Activated CD8-positive, alpha-beta memory T cell treated with anti-CD3 and anti-CD28 coated beads, Interleukin-2, amount 50 U/mL, for 48 hours (primary cell): ENCODE measurements around the gene MPZ.
"Not testable (repeated sequence)": the region's sequence is repeated elsewhere in the genome, so short reads cannot be mapped to it uniquely, and the experiment has no call there.

Source experiments
- DNase-seq: peaks from one replicate; pipeline ENCODE4 v3.0.0-alpha.2; 2020

Gene MPZ

DNA sequence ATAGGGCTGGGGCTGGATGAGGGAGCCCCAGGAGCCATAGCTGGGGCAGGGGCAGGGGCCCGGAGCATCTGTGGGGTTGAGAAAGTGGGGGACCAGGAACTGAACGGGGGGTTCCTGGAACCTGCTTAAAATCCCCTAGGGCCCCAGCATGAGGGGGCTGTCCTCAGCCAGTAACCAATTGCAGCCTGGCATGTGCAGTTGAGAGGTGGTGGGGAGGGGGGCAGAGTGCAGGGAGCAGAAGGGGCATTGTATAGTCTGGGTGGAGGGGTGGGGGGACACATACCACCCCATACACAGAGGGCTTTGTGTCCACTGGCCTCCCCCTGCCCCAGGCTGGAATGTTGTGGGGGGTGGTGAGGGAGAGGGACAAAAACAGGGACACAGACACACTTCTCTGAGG is at the start of gene MPZ:
Gene MPZ, minus strand, starts transcription at position 101 of the 400 bp plus-strand sequence. Its CDS starts 63 bp downstream, at position 38.
- DNase-seq: no peak

DNA sequence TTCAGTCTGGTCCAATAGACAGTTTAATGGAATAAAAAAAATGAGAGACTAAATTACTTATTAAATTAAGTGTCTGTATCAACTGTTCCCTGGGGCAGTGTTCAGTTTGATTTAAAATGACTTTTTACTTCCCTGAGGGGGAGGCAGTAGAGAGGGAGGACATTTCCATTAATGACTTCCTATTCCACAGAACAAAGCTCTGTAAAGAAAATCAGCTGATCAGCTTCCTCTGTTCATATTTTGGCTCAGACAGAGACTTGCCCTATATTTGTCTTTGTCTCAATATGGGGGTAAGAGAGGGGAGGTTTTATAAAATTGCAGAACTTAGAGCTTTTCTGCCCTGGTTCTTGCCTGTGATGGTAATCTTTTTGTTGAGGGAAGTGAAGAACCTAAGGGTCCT is 49.5 kb upstream of the MPZ start:
- DNase-seq: no peak

DNA sequence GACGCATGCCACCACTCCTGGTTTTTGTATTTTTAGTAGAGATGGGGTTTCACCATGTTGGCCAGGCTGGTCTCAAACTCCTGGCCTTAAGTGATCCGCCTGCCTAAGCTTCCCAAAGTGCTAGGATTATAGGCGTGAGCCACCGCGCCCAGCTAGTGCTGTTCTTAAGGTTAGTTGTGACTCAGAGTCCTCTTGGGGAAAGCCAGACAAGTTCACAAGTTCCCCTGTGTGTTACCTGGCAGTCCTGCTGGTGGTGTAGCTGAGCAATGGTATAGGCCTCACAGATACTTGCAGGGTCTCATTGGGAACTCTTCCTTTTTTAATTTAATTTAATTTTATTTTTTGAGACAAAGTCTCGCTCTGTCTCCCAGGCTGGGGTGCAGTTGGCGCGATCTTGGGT is 47.3 kb upstream of the MPZ start:
- no peak for DNase-seq

DNA sequence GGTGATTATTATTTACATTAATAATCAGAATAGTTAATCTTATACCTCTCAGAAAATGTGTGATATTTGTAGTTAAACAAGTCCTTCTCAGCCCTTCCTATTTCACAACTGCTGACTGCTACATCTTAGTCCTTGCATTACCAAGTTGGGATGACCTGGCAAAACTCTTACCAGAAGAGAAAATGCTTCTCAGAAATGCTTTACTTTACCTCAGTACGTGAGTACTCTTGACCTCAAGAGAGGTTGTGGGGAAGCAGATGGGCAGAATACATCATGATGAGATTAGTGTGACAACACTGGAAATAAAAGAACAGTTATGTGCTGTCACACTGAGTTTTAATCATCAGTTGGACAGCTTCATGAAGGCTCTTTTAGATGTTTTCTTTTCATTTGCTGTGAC is 41.7 kb upstream of the MPZ start:
- DNase-seq: no peak

DNA sequence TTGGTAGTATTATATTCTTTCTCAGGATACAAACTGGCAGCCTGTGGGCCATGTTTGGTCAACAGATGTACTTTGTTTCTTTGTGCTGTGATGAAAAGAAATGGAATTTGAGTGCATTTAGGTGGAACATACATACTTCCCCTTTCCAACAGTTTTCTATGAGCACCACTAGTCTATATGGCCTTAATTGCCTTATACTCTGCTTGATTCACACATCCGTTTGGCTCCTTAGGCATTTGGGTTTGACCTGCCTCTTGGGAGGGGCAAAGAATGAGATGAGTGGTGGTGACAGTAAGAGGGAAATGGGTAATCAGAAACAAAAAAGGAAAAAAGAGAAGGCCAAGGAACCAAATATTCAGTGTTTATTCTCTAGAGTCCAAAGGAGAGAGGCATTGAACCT is 40.9 kb upstream of the MPZ start:
- no peak for DNase-seq

DNA sequence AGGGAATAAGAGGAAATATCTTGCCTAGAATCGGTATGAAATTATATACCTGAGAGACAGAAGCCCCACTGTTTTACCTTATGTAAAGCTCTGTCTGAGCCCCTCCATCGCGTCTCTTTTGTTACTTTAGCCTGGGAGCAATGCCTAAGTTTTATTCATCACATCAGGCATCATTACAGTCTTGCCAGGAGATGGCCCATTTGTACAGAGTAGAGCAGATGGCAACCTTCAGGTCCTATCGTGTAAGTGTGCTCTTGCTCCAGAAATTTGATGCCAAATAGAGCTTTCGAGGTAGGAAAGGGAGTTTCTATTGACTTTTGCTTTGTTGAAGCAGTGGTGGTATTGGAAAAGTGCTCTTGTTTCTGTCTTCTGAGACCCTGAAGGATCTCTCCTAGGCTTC is 33.1 kb upstream of the MPZ start:
- DNase-seq: no peak

DNA sequence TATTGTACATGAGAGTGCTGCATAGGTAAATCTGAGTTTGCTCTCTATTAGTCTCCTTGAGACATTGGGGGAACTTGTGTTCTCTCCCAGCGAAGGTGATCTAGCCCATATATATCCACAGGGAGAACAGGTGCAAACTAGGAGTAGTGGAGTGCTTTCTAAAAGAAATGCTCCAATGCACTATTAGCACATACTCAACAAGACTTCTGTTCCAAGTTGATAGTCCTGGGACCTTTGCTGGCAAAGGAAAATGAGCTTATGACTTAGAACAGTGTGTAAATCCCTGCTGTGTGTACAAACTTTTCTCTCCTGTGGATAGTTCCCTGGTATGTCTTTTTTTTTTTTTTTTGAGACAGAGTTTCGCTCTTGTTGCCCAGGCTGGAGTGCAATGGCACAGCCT is 32.4 kb upstream of the MPZ start:
- DNase-seq: no peak

DNA sequence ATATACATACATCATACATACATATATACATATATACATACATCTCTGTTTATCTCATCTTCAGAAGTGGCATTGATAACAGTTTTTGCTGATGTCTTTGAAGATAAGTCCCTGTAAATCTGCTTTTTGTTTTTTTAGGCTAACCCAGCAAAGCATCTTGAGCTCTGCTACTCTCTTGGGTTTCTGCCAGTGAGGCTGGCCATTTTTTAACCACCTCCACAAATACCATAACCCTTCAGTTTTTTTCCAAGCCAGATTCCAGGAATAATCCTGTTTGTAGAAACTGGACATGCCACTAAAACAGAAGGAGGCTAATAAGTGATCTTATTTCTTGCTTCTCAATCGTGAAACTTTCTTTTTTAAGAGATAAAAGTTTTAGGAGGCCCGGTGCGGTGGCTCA is 26.0 kb upstream of the MPZ start:
- no peak for DNase-seq

DNA sequence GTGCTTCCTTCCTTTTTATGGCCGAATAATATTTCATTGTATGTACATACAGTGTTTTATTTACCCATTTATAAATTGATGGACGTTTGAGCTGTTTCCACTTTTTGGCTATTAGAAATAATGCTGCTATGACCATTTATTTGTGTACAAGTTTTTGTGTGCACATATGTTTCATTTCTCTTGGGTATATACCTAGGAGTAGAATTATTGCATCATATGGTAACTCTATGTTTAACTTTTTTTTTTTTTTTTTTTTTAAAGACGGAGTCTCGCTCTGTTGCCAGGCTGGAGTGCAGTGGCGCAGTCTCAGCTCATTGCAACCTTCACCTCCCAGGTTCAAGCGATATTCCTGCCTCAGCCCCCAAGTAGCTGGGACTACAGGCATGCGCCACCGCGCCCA is 23.4 kb upstream of the MPZ start:
- DNase-seq: no peak

DNA sequence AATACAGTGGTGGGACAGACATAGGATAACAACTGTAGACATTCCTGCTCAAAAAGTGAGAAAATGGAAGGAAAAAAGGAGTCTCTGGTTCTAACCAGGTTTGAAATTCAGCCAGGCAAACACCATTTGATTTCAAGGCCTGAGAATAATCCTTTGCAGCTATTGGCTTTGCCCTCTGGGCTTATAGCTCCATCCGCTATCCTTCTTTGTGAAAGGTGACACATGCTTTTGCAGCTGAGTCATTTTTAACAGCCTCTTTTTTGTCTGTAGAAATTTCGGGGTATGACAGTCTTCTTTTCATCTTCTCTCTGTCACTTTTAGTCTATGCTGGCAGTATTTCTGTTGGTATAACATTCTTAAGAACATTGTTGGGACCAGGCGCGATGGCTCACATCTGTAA is 20.6 kb upstream of the MPZ start:
- no peak for DNase-seq

DNA sequence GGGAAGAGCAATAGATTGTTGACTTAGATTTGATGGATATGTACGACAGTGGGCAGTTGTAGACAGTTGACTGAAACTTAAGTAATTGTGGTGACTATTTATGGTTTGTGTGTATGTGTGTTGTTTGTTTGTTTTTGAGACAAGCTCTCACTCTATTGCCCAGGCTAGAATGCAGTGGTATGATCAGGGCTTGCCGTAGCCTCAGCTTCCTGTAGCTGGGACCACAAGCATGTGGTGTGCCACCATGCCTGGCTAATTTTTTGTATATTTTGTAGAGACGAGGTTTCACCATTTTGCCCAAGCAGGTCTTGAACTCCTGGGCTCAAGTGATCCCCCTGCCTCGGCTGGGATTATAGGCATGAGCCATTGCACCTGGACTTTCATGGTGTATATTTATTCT is 14.3 kb upstream of the MPZ start:
- DNase-seq: no peak

DNA sequence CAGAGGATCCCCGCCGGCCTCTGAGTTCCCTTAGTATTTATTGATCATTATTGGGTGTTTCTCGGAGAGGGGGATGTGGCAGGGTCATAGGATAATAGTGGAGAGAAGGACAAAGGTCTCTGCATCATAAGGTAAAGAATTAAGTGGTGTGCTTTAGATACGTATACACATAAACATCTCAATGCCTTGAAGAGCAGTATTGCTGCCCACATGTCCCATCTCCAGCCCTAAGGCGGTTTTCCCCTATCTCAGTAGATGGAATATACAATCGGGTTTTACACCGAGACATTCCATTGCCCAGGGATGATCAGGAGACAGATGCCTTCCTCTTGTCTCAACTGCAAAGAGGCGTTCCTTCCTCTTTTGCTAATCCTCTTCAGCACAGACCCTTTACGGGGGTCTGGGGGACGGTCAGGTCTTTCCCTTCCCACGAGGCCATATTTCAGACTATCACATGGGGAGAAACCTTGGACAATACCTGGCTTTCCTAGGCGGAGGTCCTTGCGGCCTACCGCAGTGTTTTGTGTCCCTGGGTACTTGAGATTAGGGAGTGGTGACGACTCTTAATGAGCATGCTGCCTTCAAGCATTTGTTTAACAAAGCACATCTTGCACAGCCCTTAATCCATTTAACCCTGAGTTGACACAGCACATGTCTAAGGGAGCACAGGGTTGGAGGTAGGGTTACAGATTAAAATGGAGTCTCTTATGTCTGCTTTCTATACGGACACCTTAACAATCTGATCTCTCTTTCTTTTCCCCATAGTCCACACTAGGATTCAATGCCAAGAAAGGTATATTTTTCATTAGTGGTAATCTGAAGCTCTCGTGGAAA is 6.3 kb upstream of the MPZ start:
- DNase-seq: not testable (repeated sequence)

DNA sequence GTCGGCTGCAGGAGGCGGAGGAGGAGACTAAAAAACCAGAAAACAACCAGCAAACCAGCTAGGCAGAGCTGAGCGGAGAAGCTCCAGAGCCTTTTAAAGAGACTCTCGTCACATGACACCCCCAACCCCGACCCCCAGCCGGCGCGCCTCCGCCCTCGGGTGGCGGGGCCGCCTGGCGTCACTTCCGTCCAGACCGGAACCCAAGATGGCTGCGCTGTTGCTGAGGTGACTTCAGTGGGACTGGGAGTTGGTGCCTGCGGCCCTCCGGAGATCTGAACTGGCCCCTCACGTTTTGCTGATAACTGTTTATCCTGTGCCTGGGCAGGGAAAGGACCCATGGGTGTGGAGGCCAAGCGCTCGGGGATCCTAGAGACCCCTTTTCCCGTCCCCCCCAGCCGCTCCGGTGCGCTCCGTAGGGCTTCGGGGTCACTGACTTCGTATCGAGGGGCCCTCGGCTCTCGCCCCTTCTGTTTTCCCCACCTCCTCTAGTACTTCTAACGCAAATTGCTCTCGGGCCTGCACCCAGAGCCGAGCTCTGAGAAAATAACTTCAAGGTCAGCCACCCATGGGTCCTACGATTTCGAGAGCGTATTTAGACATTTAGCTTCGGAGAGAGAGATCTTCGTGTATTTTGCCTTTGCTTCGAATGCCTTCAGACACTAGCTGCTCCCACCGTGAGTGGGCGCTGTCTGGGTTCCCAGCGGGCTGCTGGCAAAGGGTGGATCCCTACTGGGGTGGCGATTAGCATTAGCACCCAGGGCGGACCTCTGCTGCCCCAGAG is 4.6 kb upstream of the MPZ start, which contains the start of gene SDHC:
Gene SDHC, plus strand, starts transcription at position 181 of the 781 bp plus-strand sequence. Its CDS starts 25 bp downstream, at position 206.
- DNase-seq: peak; percentile 92

DNA sequence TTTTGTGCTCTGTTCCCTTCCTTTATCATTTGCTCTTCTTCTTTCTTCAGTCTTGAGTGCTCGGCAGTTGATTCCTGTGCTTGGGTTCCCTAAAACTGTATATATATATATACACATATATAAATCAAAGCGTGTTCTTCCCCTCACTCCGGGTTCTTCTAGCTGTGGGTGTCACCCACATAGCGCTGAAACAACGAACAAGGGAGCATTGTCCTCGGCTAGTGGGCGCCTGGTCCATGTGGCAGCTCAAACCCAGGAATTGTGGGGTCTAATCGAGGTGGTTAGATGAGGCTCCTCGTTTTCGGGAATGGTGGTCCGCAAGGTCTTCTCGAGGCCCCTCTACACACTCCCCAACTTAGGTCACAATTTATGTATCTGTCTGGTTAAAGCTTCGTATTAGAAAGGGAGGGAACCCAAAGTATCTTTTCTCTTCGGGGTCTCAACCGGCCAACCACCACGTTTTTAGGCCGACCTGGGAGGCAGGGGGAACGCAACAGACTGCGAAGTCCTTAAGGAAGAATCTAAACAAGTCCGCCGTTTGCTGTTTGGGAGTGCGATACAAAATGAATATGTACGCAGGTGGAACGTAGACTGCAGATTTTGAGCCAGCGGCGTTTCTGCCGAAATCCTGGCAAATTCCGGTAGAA is 3.9 kb upstream of the MPZ start:
- no peak for DNase-seq

DNA sequence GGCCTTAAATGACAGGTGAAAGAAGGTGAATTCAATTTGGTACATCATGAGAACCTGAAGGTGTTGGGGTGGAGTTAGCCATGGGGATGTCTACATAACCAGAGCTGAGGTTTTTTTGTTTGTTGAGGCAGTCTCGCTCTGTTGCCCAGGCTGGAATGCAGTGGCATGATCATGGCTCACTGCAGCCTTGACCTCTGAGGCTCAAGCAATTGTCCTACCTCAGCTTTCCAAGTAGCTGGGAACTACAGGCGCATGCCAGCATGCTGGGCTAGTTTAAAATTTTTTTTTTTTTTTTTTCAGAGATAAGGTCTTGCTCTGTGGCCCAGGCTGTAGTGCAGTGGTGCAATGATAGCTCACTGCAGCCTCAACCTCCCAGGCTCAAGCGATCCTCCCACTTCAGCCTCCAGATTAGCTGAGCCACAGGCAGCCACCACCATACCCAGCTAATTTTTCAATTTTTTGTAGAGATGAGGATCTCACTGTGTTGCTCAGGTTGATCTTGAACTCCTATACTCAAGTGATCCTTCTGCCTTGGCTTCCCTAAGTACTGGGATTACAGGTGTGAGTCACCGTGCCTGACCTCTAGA is 1.9 kb upstream of the MPZ start:
- no peak for DNase-seq

DNA sequence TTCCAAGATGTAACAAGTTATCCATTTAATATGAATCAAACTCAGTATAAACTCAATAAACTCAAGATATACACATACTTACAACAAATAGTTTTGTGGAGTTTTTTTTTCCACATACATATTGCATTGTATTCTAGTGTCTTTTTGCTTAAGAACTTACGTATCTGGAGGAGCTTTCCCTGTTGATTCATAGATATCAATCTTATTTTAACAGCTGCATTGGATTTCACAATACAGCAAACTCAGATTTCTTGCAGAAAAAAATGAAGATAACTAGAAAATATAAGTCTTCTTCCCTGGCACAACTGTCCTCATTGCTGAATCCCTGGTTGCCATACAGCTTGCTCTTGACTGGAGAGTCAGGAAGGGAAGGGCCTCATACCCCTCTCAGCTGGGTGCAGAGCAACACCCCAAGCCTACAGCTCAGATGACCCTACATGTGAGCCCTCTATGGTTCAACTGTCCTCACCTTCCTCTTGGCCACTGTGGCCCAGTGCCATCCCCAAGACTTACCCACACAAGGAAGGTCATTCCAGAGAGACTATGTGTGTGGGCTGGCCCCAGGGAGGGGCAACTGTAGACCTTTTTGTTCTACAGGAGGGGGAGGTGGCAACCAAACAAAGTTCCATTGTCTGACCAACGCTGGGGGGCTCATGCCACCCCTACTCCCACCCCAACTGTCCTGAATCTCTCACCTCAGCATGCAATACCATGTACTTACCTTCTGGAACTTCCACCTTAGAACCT is 1.7 kb downstream of the MPZ start:
- DNase-seq: no peak

DNA sequence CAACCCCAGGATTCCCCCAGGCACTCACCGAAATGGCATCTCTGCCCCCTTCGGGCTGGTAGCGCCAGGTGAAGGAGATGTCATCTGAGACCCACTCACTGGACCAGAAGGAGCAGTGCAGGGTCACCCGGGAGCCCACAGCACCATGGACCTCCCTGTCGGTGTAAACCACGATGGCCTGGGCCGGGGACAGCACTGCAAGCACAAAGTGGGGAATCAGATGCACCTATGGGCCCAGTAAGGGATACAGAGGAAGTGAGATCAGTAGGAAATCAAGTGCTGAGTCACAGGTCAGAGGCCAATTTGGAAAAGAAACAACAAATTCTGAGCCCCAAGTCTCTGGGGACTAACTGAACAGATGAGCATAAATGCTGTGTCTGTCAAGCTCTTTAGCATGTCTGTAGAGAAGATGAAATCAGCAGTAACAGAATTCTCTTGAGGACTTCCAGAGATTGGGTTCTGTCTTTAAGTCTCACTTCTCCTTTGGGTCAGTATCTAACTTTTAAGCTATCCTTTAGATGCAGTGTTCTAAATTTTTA is 2.5 kb downstream of the MPZ start:
- DNase-seq: no peak

DNA sequence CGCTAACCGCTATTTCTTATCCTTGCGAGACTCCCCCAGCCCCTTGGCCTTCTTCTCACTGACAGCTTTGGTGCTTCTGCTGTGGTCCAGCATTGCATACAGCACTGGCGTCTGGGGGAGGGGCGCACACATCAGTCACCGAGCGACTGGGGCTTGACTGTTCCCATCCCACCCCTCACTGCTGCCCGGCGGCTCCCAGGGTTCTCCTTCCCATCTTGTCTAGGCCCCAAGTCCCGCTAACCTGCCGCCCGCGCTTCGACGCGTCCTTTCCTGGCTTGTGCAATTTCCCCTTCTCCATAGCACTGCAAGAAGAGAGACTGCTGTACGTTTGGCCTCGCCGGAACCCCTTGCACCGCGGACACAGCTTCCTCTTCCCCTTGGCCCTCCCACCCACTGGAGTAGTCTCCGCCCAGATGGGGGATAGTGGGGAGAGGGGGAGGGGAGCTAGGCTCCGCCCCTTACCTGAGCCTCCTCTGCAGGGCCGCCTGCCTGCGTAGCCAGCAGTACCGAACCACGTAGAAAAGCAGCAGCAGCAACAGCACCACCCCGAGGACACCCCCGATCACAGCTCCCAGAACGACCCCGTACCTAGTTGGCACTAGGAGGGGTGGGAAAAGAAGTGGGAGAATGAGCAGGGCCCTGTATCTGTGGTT is 3.8 kb downstream of the MPZ start:
- peak; percentile 88 for DNase-seq

DNA sequence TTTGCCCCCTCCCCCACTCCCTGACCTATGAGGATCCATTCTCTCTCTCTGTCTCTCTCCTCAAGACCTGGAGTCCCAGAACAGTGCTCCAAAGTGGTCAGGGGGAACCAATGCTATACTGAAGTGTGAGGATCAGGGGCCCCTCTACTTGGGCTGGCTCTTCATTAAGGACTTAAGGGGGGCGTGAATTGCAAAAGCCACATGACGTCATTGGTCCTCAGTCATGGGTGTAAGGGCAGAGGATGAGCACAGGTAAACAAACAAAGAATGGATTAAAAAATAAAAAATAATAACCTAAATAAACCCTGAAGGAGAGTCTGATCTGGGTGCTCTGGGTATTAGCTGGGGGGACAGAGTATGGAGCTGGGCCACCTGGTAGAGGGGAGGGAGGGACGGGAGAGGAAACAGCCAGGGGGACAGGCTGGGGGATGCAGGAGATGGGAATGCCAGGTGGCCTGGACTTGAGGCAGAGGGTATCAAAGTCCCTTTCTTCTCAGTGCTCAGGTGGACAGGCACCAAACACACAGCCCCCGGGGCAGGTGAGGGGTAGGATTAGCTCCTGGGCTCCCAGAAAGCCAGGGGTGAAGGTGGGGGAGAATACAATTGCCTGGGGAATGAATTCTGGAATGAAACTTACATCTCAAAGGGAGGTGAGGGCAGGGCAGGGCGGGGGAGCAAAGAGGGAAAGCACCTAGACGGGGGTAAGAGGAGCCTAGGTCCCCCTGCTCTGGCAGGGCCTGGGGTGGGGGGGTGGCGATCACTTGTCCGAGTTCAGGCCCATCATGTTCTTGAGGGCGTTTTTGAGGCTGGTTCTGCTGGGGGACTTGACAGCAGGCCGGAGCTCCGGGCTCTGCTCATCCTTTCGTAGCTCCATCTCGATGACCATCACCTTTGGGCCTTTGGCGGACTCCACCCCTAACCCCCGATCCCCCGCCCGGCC is 4.6 kb downstream of the MPZ start:
- no peak for DNase-seq

DNA sequence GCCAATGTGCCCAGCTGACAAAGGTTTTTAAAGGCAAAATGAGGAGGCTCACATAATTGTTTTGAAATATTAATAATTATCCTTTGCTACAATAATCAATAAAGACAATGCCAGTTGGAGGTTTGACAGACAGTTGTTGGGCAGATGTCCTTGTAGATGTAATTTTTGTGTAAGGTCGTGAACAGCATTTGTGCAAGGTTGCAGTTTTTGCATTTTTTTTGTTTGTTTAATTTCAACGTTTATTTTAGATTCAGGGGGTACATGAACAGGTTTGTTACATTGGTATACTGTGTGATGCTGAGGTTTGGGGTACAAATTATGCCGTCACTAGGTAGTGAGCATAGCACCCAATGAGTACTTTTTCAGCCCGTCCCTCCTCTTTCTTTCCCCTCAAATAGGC is 9.3 kb downstream of the MPZ start:
- DNase-seq: no peak

DNA sequence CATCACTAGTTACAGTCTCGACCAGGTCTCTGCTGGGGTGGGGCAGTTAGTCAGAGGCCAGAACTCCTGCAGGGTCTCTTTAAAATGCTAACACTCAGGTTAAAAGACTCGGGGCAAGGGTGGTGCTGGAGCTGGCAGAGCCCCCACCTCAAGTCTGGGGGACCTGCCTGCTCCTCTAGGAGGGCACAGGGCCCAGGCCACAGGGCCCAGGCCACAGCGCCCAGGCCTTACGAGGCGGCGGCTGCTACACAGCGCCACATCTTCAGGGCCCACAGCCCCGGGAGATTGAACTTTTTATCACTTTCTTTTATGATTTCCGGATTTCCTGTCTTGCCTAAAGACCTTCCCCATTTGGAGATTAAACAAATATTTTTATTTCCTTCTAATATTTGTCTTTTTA is 10.4 kb downstream of the MPZ start:
- no peak for DNase-seq
